Ascending aorta (tissue), 2 donors: ENCODE measurements around the gene PCSK5. TPM values are rescaled to one million over a fixed set of nuclear protein-coding genes. Genes with fewer than 3 reads are reported as not detected.

ENCODE experiments used
- DNase-seq, 2 donors: peaks; one replicate each; pipeline ENCODE4 v3.0.0-alpha.2; 2019; ENCODE audit warnings: low spot score in 2 of 2
- H3K27ac ChIP-seq, 2 donors: fragments of 200-600 bp; sonication (generic); one replicate each; pipeline ENCODE4 v1.5.1; 2016 to 2017; ENCODE audit warnings: mild to moderate bottlenecking in 1 of 2
- H3K27me3 ChIP-seq: fragments of 200-600 bp; sonication (generic); one replicate; pipeline ENCODE4 v1.5.1; 2017
- H3K36me3 ChIP-seq, 2 donors: fragments of 200-600 bp; sonication (generic); one replicate each; pipeline ENCODE4 v1.5.1; 2016
- H3K4me1 ChIP-seq, 2 donors: fragments of 200-600 bp; sonication (generic); one replicate each; pipeline ENCODE4 v1.5.1; 2016 to 2017; ENCODE audit warnings: mild to moderate bottlenecking in 1 of 2
- H3K4me3 ChIP-seq, 2 donors: fragments of 200-600 bp; sonication (generic); one replicate each; pipeline ENCODE4 v1.5.1; 2016 to 2017; ENCODE audit warnings: mild to moderate bottlenecking in 1 of 2
- H3K9me3 ChIP-seq, 2 donors: fragments of 200-600 bp; sonication (generic); one replicate each; pipeline ENCODE4 v1.5.1; 2016
- intact Hi-C: fragments of 100-400 bp; cut with DNase I; formaldehyde crosslinking; loops from one replicate; pipeline ENCODE4 v1.15.1; 2023
- total RNA-seq: library from RNA; depleted of rRNA; stranded (reverse); fragments of >200 nt; gene quantifications from one replicate; pipeline ENCODE4 v1.1.0, GENCODE V29; 2016
- TF ChIP-seq, protein P1 (sequence below), 3 experiments: fragments of 200-600 bp in 2 of 3; fragments of 450-650 bp in 1 of 3; sonication (generic) in 2 of 3; IDR thresholded peaks; one replicate each; pipeline ENCODE4 v1.5.1; 2016 to 2019; ENCODE audit warnings: antibody characterized with exemption in 3 of 3, mild to moderate bottlenecking in 1 of 3, moderate library complexity in 1 of 3

The PCSK5 gene
- total RNA-seq, 1 donor from 2014 or later, result 66.3 TPM

DNA sequence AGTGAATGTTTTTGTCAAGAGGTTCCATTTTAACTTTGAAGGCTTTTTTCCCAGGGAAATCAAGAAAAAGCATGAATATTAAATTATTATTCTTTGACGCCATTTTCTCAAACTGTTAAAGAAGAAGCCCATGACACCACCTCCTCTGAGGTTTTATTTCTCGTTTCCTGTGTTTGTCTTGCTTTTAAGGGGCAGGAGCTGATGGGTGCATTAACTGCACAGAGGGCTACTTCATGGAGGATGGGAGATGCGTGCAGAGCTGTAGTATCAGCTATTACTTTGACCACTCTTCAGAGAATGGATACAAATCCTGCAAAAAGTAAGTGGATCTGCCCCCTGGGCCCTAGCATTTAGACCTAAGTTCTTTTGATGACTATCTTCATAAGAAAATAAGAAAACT, 298.4 kb downstream of the PCSK5 start:
- Histone ChIP-seq H3K36me3 (peaks cover 21 to 71% of the 10 kb centered on the region in 2 donors), H3K4me1 (no peaks in the 10 kb centered on the region), H3K27me3 (no peaks in the 10 kb centered on the region), H3K9me3 (no peaks in the 10 kb centered on the region), H3K27ac (no peak overlapping the region), H3K4me3 (no peak overlapping the region)
- intact Hi-C loops, result no loop called here
- DNase-seq, result no peak
- TF ChIP-seq, protein P1, sequence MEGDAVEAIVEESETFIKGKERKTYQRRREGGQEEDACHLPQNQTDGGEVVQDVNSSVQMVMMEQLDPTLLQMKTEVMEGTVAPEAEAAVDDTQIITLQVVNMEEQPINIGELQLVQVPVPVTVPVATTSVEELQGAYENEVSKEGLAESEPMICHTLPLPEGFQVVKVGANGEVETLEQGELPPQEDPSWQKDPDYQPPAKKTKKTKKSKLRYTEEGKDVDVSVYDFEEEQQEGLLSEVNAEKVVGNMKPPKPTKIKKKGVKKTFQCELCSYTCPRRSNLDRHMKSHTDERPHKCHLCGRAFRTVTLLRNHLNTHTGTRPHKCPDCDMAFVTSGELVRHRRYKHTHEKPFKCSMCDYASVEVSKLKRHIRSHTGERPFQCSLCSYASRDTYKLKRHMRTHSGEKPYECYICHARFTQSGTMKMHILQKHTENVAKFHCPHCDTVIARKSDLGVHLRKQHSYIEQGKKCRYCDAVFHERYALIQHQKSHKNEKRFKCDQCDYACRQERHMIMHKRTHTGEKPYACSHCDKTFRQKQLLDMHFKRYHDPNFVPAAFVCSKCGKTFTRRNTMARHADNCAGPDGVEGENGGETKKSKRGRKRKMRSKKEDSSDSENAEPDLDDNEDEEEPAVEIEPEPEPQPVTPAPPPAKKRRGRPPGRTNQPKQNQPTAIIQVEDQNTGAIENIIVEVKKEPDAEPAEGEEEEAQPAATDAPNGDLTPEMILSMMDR (IDR thresholded peaks at IDR 0.05), result no peak

DNA sequence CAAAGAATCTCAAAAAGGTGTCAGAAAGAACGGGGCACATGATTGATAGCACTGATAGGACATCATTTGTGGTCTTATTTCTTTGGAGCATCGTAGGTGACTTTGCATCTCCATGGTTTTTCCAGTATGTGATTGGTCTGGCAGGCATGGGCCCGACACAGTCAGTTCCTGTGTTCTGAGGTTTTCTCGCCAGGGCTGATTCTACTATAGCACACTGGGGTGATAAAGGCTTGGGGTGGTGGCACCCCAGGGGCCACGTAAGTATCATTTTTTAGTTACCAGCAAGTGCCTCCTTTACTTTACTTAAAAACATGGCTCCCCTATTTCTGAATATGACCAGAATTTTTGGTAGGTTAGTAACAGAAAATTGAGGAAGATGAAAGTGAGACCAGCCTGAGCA, 301.0 kb downstream of the PCSK5 start:
- Histone ChIP-seq H3K36me3 (peaks cover 21 to 65% of the 10 kb centered on the region in 2 donors), H3K4me3 (no peak overlapping the region), H3K4me1 (no peaks in the 10 kb centered on the region), H3K27ac (no peak overlapping the region), H3K27me3 (no peaks in the 10 kb centered on the region), H3K9me3 (no peaks in the 10 kb centered on the region)
- DNase-seq, result no peak
- intact Hi-C loops, result no loop called here
- TF ChIP-seq, protein P1 (IDR thresholded peaks at IDR 0.05), result no peak

DNA sequence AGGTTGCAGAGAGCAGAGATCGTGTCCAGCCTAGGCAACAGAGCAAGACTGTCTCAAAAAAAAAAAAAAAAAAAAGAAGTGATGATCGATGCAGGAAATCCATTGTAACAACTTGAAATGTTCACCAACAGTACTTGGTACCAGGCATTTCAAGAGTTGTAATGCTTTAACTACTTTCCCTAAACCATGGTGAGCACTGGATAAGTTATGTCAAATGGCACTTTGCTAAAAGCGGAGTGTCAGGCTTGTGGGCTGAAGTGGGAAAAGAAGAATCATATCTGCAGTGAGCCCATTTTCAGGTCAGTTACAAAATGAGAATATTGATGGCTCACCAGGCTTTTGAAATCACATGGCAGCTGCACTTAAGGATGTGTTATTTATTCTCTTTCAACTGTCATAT, 301.5 kb downstream of the PCSK5 start:
- intact Hi-C loops, result no loop called here
- no peaks in the 10 kb centered on the region for H3K4me1 ChIP-seq
- H3K27ac ChIP-seq, result no peak overlapping the region
- TF ChIP-seq, protein P1 (IDR thresholded peaks at IDR 0.05), result no peak
- no peaks in the 10 kb centered on the region for H3K27me3 ChIP-seq
- H3K4me3 ChIP-seq, result no peak overlapping the region
- H3K9me3 ChIP-seq, result no peaks in the 10 kb centered on the region
- peaks cover 21 to 60% of the 10 kb centered on the region in 2 donors for H3K36me3 ChIP-seq
- no peak for DNase-seq

DNA sequence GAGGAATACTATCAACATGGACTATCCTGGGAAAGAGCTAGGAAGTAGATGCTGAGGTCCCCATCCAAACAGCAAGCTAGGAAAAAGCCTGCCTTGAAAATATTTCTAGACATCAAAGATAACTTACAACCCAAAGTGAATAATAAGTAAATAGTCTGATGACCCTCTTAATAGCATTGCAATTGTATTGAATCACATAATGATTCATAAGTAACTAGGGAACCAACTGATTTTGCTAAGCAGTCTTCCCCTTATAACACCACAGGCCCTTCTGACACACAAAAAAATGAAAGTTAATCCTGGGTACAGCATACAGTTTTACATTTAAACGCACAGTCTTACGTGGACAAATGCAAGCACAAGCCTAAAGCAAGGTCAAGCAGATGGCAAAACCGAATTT, 304.4 kb downstream of the PCSK5 start:
- DNase-seq, result no peak
- no peaks in the 10 kb centered on the region for H3K27me3 ChIP-seq
- TF ChIP-seq, protein P1 (IDR thresholded peaks at IDR 0.05), result no peak
- intact Hi-C loops, result no loop called here
- no peak overlapping the region for H3K27ac ChIP-seq
- no peak overlapping the region for H3K4me3 ChIP-seq
- no peaks in the 10 kb centered on the region for H3K9me3 ChIP-seq
- no peaks in the 10 kb centered on the region for H3K4me1 ChIP-seq
- H3K36me3 ChIP-seq, result peaks cover 6 to 42% of the 10 kb centered on the region in 2 donors

DNA sequence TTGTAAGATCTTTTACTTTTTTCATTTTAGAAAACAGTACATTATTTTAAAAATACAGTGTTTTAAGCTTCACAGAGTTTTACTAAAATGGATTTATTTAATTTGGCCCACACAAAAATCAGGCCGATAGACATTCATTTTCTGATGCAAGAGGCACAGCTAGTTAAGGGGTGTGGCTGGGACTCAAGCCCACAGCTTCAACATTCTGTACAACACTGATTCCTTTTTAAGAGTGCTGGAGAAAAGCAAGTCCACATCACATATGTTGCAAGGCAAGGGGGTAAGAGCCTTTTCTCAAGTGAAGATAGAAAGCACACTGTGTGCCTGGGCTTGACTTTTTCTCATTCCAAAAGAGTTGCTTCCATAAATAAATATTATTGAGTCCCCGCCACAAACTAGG, 307.9 kb downstream of the PCSK5 start:
- Histone ChIP-seq H3K27ac (no peak overlapping the region), H3K27me3 (no peaks in the 10 kb centered on the region), H3K36me3 (peaks cover 0 to 15% of the 10 kb centered on the region in 2 donors), H3K4me3 (no peak overlapping the region), H3K4me1 (no peaks in the 10 kb centered on the region), H3K9me3 (no peaks in the 10 kb centered on the region)
- no peak for DNase-seq
- intact Hi-C loops, result no loop called here
- TF ChIP-seq, protein P1 (IDR thresholded peaks at IDR 0.05), result no peak

DNA sequence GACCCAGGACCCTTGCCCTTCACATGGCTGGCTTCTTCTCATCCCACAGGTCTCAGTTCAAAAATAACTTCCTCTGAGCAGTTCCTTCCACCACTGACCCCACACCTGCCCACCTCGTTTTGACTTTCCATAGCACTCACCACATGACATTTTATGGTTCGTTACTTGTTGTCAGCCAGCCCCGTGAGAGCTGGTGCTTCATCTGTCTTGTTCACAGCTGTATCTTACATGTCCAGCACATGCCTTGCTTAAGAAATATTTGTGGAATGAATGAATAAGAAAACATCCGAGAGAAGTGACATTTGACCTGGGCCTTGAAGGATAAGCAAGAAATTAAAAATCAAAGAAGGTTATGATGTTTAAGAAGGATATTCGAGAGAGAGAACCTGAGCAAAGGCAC, 309.8 kb downstream of the PCSK5 start:
- Histone ChIP-seq H3K36me3 (no peaks in the 10 kb centered on the region), H3K27me3 (no peaks in the 10 kb centered on the region), H3K4me1 (no peaks in the 10 kb centered on the region), H3K4me3 (no peak overlapping the region), H3K27ac (no peak overlapping the region), H3K9me3 (no peaks in the 10 kb centered on the region)
- TF ChIP-seq, protein P1 (IDR thresholded peaks at IDR 0.05), result no peak
- DNase-seq, result no peak
- intact Hi-C loops, result no loop called here
